CD1c-positive myeloid dendritic cell (primary cell): ENCODE results near the gene FAM120AOS.

Experiments
- DNase-seq: peaks from one replicate; pipeline ENCODE4 v3.0.0-alpha.2; 2016; ENCODE audit errors: extremely low spot score

The FAM120AOS gene

DNA sequence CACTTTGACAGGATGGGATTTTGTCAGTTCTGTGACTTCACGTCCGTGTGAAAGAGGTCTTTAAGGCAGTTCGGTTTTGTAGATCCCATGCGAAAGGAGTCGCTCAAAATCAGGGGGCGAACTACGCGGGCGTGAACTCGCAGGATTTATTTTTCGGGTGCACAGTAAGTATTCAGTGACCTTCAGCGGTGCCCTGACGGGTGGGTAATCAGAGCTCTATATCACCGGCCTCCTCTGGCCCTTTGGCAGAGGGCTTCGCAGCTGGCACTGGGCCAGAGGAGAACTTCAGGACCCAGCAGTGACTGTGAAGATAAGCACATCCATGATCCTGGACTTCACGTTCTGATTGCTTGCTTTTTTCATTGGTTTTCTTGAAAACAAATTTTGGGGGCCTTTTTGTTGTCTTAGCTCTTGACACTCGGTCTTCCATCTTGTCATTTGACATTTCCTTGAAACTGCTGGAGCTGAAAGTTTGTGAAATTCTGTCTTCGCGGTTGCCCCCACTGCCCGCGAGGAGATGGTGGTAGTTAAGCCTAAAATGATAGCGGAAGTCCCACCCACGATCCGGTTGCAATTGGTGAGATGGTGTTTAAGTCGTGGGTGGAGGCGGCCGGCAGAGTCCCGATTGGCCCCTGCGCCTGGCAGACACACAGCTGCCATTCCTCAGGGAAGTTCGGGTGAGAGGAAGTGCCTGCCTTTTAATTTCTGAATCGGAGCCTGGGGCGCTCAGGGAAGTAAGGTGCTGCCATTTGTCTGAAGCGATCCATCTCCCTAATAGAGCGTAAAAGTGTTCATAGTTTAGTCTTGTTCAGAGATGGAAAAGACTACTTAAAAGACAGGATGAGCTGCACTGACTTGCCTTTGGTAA, at the start of gene FAM120AOS:
Gene FAM120AOS (minus strand): TSS at position 535 of the 868 bp plus-strand sequence. CDS start 872 bp downstream, outside the sequence.
- peak; percentile 97 for DNase-seq

- peak; percentile 14 for DNase-seq
Measured at GRCh38 chr9:93501406-93501805, 48.0 kb upstream of the FAM120AOS start.

DNA sequence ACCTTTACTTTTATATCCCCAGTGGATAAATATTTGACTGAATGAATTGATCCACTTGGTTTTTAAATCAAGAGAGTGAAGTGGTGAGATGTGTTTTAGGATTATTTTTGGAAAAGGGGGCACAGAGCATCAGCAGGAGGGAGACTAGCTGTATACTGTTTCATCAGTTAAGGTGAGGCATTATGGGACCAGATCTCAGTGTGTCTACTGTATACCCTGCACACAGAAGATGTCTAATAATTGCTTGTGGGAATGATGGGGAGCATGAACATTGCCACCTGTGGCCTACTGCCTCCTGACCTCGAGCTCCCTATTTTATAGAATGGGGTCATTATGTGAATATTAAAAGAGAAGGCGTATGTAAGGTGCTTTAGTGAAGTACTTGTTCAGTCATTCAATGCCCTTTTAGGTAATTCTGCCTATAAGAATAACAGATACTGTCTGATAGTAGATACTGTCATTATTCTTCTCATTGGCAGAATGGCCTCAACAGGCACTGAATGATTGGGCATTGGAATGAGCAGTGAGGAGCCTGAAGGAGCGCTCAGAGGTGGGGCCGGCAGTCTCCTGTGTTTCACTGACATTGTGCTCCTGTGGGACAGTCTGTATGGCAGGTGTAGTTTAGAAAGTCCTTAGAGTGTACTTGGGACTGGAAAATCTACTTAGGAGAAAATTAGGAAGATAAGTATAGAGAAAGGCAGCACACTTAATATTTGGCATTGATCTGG, 47.4 kb upstream of the FAM120AOS start:
- no peak for DNase-seq

DNA sequence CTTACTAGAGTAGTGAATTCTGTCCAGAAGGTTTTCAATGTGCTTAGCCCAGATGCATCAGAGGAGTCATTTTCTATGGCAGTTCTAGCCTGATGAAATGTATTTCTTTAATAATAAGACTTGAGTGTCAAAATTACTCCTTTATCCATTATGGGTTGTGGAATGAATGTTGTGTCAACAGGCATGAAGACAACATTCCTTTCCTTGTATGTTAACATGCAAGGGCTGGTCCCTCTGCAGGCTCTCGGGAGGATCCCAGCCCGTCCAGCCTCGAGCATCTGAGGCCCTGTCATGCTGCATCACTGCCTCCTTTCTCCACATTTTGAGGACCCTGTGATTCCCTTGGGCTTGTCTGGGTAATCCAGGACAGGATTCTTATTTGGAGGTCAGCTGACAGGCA, 42.9 kb upstream of the FAM120AOS start:
- no peak for DNase-seq

DNA sequence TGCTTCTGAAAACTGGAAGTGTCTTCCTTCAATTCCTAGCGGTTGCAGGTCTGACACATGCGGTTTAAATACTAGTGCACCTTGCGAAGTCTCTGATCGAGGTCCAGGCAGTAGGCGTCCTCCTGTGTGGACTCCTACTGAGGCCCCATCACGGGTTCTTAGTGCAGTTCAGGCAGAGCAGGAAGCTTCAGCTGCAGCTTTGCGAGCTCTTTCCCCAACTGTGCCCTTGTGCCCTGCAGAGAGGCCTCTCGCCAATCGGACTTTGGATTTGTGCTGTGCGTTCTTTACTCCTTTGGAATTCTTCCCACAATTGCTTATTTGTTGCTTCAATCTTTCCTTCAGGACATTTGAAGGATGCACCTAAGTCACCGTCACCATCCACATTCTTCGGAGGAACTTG, 40.6 kb upstream of the FAM120AOS start:
- DNase-seq = no peak

GRCh38 chr9:93492327-93492726, 38.9 kb upstream of the FAM120AOS start:
- DNase-seq = no peak

GRCh38 chr9:93491593-93492232, 38.3 kb upstream of the FAM120AOS start:
- no peak for DNase-seq

GRCh38 chr9:93488244-93488643, 34.9 kb upstream of the FAM120AOS start:
- DNase-seq = no peak

DNA sequence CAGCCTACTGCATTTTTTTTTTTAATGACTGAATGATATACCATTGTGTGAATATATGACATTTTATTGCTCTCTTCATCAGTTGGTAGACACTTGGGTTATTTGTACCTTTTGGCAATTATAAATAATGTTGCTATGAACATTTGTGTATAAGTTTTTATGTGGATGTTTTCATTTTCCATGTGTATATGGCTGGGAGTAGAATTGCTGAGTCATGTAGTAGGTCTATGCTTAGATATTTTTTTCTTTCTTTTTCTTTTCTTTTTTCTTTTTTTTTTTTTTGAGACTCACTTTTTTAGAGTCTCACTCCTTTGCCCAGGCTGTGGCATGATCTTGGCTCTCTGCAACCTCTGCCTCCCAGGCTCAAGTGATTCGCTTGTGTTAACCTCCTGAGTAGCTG, 32.9 kb upstream of the FAM120AOS start:
- DNase-seq = no peak

DNA sequence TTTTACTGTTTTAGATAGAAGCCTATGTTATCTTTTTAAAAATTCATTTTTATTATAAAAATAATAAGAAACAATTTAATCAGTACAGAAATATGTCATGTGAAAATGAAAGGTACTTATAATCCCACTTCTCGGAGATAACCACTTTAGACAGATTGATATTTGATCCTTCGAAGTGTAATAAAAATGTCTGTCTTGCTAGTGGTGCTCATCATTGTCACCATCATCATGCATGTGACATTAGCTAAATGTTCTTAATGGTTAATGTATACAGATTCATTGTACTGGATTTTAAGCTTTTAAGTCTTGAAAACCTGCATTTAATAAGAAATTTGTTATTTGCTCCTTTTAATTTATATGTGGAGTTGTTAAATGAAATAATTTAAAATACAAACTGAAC, 30.1 kb upstream of the FAM120AOS start:
- DNase-seq = no peak

DNA sequence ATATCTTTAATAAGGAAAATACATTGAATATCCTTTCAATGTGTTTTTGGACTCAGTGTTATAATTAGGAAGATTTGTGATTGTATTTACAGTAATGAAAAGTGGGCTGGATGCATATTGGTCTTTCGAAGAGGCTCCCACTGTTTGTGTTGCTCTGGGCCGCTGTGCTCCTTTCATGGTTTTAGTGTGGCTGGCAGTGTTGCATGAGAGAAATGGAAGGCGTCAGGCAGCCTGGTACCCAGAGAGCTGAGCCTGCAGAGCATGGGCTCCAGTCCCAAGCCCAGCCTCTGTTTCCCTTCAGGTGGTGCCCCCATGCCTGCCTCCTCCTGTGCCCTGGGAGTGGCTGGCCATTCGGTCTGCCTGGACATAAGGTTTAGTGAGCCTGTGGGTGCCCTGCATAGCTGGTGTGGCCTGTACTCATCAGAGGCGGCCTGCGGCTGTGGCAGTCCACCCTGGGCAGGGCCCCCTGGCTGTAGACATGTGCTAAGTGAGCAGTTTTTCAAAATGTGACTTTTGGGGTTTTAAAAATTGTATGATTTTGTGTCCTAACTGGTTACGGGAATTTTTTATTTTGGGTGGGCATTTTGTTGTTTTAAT, 27.4 kb upstream of the FAM120AOS start:
- no peak for DNase-seq

GRCh38 chr9:93480262-93480661, 26.9 kb upstream of the FAM120AOS start:
- no peak for DNase-seq

DNA sequence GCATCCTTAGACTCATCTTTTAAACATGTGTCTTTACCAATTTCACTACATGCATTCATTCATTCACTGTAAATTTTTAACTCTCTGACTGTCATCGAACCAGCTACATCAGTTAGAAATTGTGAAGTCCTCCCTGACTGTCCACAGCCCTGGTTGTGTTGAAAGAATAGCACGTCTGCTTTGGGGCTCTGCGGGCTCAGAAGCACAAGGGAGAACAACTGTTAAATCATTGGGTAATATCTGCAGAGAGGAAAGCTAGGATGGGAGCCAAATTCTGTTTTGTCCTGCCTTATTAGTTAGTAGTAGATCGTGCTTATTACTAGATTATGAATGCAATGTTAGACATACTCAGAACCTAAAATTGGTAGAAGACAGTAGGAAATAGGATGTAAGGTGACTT, 26.3 kb upstream of the FAM120AOS start:
- no peak for DNase-seq

- no peak for DNase-seq
Measured at GRCh38 chr9:93477397-93477796, 24.0 kb upstream of the FAM120AOS start.

DNA sequence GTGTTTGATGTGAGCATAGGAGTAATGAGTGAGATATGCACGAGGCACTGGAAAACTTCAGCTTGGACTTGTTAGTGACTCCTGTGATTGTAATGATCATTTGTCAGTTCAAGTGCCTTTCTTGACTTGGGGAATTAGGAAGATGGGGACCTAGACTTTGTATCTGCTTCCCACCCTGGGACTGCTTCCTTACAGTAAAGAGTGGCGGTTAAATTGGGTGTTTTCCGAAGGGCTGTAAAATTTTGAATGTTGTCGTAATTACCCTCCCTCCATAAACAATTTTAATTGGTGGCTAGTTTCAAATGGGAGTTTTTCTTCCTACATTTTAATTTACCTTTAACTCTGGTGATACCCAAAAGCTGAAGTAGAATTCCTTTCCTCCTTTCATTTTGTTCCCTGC, 23.5 kb upstream of the FAM120AOS start:
- DNase-seq = no peak

DNA sequence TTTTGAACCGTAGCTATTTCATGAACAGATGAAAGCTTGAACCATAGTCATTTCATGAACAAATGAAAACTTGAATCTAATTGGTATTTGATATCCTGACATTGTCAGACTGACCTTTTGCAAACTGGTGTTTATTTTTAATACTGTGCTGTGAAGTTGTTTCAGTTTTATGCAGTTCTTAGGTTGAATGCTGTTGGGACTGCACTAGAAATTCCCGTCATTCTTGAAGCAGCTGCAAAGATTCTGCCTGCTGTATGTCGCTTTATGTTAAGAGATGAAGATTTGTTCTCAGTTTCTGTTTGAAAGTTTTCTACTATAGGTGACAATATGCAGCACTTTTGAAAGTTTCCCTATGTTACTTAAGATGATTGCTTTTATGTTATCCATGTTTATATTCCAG, 22.5 kb upstream of the FAM120AOS start:
- DNase-seq = no peak

DNA sequence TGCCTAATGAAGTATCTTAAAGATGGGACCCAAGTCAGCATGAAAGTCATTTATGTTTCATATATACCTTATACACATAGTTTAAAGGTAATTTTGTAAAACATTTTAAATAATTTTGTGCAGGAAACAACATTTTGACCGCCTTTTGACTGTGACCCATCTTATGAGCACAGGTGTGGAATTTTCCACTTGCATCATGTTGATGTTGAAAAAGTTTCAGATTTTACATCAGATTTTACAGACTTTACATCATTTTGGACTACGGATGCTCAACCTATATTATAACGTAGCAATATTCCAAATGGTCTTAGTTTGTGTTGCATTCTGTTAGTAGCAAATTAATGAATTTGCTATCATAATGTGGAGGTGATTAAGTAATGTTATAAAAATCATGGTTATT, 21.7 kb upstream of the FAM120AOS start:
- no peak for DNase-seq

DNA sequence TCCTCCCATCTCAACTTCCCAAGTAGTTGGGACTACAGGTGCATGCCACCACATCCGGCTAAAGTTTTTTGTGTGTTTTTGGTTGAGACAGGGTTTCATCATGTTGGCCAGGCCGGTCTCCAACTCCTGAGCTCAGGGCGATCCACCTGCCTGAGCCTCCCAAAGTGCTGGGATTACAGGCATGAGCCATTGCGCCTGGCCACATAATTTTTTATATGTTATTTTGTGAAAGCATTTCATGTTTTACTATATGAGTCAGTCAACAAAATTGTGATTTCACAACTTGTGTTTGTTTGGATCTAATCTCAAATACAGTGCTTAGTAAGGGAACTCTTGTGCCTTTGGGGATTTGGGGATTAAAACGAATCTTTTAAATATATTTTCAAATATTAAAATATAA, 20.0 kb upstream of the FAM120AOS start:
- no peak for DNase-seq

- no peak for DNase-seq
Measured at GRCh38 chr9:93471124-93471523, 17.7 kb upstream of the FAM120AOS start.

DNA sequence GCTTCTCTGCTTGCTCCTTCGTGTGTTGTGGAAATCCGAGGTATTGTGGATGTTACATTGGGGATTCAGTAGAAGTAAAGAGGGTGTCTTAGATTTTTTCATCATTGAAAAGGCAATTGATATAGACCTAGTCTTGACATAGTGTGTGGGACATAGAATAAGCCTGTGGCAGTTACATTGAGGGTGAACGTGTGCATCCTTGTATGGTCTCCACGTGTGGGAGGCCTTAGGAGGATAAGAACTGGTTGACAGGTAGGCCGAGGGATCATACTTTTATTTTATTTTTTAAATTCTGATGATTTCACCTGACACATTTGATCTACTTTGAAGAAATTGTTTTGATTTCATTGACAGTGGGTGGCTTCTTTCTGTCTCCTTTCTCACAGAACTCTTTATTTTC, 17.0 kb upstream of the FAM120AOS start:
- DNase-seq = no peak

DNA sequence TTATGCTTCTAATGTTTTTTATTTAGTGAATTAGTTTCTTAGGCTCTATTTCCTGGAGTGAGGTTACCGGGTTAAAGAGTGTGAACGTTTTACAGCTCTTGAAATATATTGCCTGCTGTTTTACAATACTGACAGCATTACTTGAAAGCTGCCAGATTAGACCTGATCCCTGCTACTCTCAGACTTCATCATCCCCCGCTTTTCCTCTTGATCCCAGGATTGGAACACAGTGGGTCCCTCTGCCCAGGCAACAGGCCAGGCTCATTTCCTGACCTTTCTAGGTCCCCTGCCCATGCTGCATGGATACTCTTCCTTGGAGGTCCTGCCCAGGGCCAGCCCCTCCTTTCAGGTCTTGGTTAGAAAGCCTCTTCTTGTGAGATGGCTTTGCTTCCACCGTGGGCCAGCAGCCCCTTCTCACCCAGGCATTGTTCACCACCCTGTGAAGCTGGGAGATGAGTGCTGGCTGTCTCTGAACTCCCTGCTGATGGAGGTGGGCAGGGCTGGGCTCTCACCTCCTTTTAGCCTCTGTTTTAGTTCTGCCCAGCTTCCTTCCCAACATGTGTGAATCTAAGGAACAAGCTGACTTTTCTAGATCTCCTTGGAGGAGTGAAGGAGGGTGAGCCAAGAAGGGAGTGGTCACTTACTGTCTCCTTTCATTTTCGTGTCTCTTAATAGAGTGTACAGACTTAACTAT, 15.5 kb upstream of the FAM120AOS start:
- no peak for DNase-seq

DNA sequence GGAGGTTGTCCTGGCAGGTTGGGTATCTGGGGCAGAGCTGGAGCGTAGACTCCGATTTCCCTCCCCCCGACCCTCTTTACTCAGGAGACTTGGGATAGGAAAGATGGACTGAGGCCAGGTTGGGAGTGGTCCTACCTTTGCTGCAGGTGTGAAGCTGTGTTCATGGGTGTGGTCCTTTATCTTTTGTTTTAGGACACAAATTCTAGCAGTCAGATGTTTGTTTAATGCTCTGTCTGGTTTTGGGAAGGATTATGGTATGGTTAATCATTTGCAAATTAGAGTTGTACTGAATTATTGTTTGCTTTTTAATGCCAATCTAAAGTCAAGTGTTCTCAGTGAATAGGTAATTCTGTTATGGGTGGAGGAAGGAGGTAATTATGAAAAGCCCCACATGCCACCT, 14.1 kb upstream of the FAM120AOS start:
- no peak for DNase-seq
